AML-193 (cell line): Measurements from ENCODE around the gene APIP.
A peak's percentile ranks its signal among the peaks of the same experiment; 100 is the strongest.

Experiments used
- DNase-seq, 2 experiments: peaks; one replicate each; lab custom pipeline; 2025; lab: John Stamatoyannopoulos, UW

The APIP gene

GRCh38 chr11:34887260-34887659 is 28.9 kb downstream of the APIP start:
- no peak for DNase-seq

GRCh38 chr11:34886609-34887008 is 29.6 kb downstream of the APIP start:
- DNase-seq: no peak

GRCh38 chr11:34881900-34882299 is 34.3 kb downstream of the APIP start:
- no peak for DNase-seq

GRCh38 chr11:34877375-34877975 is 38.7 kb downstream of the APIP start:
- DNase-seq: no peak

GRCh38 chr11:34874202-34874601 is 42.0 kb downstream of the APIP start:
- DNase-seq: no peak

- no peak for DNase-seq
Measured at GRCh38 chr11:34870548-34871196, 45.5 kb downstream of the APIP start.

- peak in 1 of 2 experiments; percentile 1 for DNase-seq
Measured at GRCh38 chr11:34869425-34869824, 46.8 kb downstream of the APIP start.

GRCh38 chr11:34866375-34866774 is 49.8 kb downstream of the APIP start:
- DNase-seq: no peak

- DNase-seq: no peak
Measured at GRCh38 chr11:34865261-34865660, 50.9 kb downstream of the APIP start.

- DNase-seq: peak; percentile 52 to 55
Measured at GRCh38 chr11:34864424-34864823, 51.8 kb downstream of the APIP start.

- no peak for DNase-seq
Measured at GRCh38 chr11:34863048-34863447, 53.1 kb downstream of the APIP start.

- DNase-seq: no peak
Measured at GRCh38 chr11:34860518-34860917, 55.7 kb downstream of the APIP start.

GRCh38 chr11:34860034-34860433 is 56.1 kb downstream of the APIP start:
- DNase-seq: no peak

- DNase-seq: no peak
Measured at GRCh38 chr11:34859496-34859895, 56.7 kb downstream of the APIP start.

GRCh38 chr11:34857463-34857862 is 58.7 kb downstream of the APIP start:
- DNase-seq: no peak

GRCh38 chr11:34856251-34856650 is 59.9 kb downstream of the APIP start:
- DNase-seq: no peak

GRCh38 chr11:34855754-34856095 is 60.5 kb downstream of the APIP start:
- DNase-seq: no peak

- DNase-seq: no peak
Measured at GRCh38 chr11:34855021-34855753, 61.0 kb downstream of the APIP start.

GRCh38 chr11:34851916-34852315 is 64.3 kb downstream of the APIP start:
- DNase-seq: no peak

GRCh38 chr11:34850334-34850733 is 65.8 kb downstream of the APIP start:
- no peak for DNase-seq

GRCh38 chr11:34846467-34846866 is 69.7 kb downstream of the APIP start:
- DNase-seq: no peak

GRCh38 chr11:34844463-34845112 is 71.6 kb downstream of the APIP start:
- no peak for DNase-seq

GRCh38 chr11:34843271-34843670 is 72.9 kb downstream of the APIP start:
- no peak for DNase-seq
